Loucy (cell line): ENCODE measurements around the gene RBM14.

ENCODE experiments used
- CTCF ChIP-seq: fragments of 200-600 bp; sonication (generic); conservative IDR thresholded peaks from 2 replicates; pipeline ENCODE4 v1.5.1; 2014; ENCODE audit warnings: mild to moderate bottlenecking, antibody characterized with exemption, low read length
- EZH2phosphoT487 ChIP-seq: fragments of 200-600 bp; IDR thresholded peaks from 2 replicates; pipeline ENCODE4 v1.6.1; 2018; ENCODE audit warnings: antibody characterized with exemption, mild to moderate bottlenecking, moderate library complexity, borderline replicate concordance

DNA sequence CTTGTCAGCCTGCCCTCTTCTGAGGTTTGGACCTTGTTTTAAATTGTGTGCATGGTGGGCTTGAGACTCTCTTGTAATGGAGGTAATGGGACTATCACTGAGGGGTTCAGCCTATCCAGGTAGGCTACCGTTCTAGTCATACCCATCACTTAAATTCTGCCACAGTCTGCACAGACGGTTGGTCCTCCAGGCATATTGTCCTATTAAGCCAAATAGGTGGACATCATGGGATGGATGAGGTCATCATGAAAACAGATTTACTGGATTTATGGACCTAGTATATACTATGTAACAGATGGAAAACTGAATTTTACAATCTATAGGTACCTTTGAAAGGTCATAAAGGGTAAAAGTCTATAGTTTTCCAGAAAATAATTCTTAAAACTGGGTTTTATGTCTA lies 12.9 kb downstream of the RBM14 start:
- no peak for TF ChIP-seq CTCF
- no peak for TF ChIP-seq EZH2phosphoT487
